Pancreas (tissue), 10 donors: ENCODE measurements around the gene DPH7. TPM values are rescaled to one million over a fixed set of nuclear protein-coding genes. Genes with fewer than 3 reads are reported as not detected.

Experiments used
- ATAC-seq, 4 donors: fragments of 200-7000 bp; cut with Tn5 transposase; one replicate each; pipeline versions ENCODE4 v1.8.0 to v1.9.1; 2020; ENCODE audit warnings: mild to moderate bottlenecking in 4 of 4, moderate library complexity in 4 of 4
- DNase-seq, 6 donors: peaks; one replicate each; pipeline ENCODE4 v3.0.0-alpha.2; 2020
- FAIRE-seq: peaks from 2 replicates; lab custom pipeline; 2012; peaks lifted over from hg19 to GRCh38; lab: Jason Lieb, UNC
- H3K27ac ChIP-seq, 4 donors: fragments of 200-600 bp; sonication (generic); 1 replicate in 3 of 4; 2 replicates in 1 of 4; pipeline versions ENCODE4 v1.5.0 to v1.8.0; 2020
- H3K27me3 ChIP-seq, 4 donors: fragments of 200-600 bp; one replicate each; pipeline ENCODE4 v1.8.0; 2021
- H3K36me3 ChIP-seq, 3 donors: fragments of 200-600 bp; sonication (generic) in 1 of 3; one replicate each; pipeline versions ENCODE4 v1.5.0 to v1.8.0; 2020 to 2021
- H3K4me1 ChIP-seq, 3 donors: fragments of 200-600 bp; one replicate each; pipeline ENCODE4 v1.8.0; 2021
- H3K4me3 ChIP-seq, 4 donors: fragments of 200-600 bp; sonication (generic) in 2 of 4; one replicate each; pipeline versions ENCODE4 v1.5.0 to v1.8.0; 2020 to 2021
- H3K9me3 ChIP-seq, 4 donors: fragments of 200-600 bp; one replicate each; pipeline ENCODE4 v1.8.0; 2021
- CTCF ChIP-seq, 4 donors: fragments of 200-600 bp; sonication (generic) in 3 of 4; IDR thresholded peaks; one replicate each; pipeline versions ENCODE4 v1.5.0 to v1.8.0; 2021; ENCODE audit warnings: antibody characterized with exemption in 4 of 4
- WGBS, 2 donors: extraction: QIAGEN DNeasy Blood & Tissue Kit; methylation state at CpG; one replicate each; pipeline ENCODE4 v1.1.7; 2013; 5-methylcytosine and 5-hydroxymethylcytosine counted together
- intact Hi-C, 3 donors: fragments of 100-400 bp; cut with DNase I; formaldehyde crosslinking; loops; one replicate each; pipeline versions ENCODE4 v1.11.1 to v1.14.2; 2022
- polyA plus RNA-seq, 2 donors: library from polyadenylated mRNA; stranded (reverse); fragments of 200-250 nt; gene quantifications; one replicate each; pipeline ENCODE4 v1.2.3, GENCODE V29; 2013
- total RNA-seq, 6 donors: library from RNA; stranded (reverse); fragmentation: NEBNext Ultra II Directional in 4 of 6; extraction: Animal tissue kit (Norgen Biotek cat#: 25700) in 4 of 6; gene quantifications; one replicate each; pipeline versions ENCODE4 v1.2.1 to v1.2.4, GENCODE V29; 2021 to 2023
- donor health status: healthy with polysubstance abuse.
- donor health status: DM: no; HTN: no; CAD: no; lungs with moderate emphysema.
- donor health status: DM: no; HTN: no; CAD: no.
- donor health status: control.
- donor health status: control.
- donor health status: Bipolar disorder and iron deficiency.
- donor health status: DM: yes; HTN: yes; CAD: no.
- donor health status: DM: no; HTN: no; CAD: no.
- donor health status: DM: no; HTN: no; CAD: no.
- donor health status: DM: yes; HTN: yes; CAD: no.

Gene DPH7
- total and polyA plus RNA-seq, 8 donors = 16.7 to 174 (median 24.8) TPM

GRCh38 chr9:137531099-137531765 lies 47.5 kb downstream of the DPH7 start:
- FAIRE-seq = no peak
- no peak overlapping the region for H3K4me3 ChIP-seq
- 80 to 84% methylated on average over 17 of the region's 17 CpGs for WGBS, 2 donors
- no peaks in the 10 kb centered on the region for H3K9me3 ChIP-seq
- H3K27ac ChIP-seq = no peak overlapping the region
- ATAC-seq = no peak
- no peaks in the 10 kb centered on the region for H3K27me3 ChIP-seq
- DNase-seq = peak in 2 of 6 donors; percentile 17 to 33
- H3K4me1 ChIP-seq = peaks cover 5 to 10% (median 7%) of the 10 kb centered on the region in 3 donors
- TF ChIP-seq CTCF (IDR thresholded peaks at IDR 0.05) = no peak
- H3K36me3 ChIP-seq = no peaks in the 10 kb centered on the region
- intact Hi-C loops = no loop called here

GRCh38 chr9:137530331-137530730 lies 48.4 kb downstream of the DPH7 start:
- no peak for DNase-seq
- intact Hi-C loops = no loop called here
- no peak for FAIRE-seq

GRCh38 chr9:137524981-137525317 lies 53.8 kb downstream of the DPH7 start:
- no peak for TF ChIP-seq CTCF (IDR thresholded peaks at IDR 0.05)
- H3K27ac ChIP-seq = no peak overlapping the region
- WGBS, 2 donors = 81 to 86% methylated on average over 5 of the region's 5 CpGs
- peaks cover 6 to 15% (median 9%) of the 10 kb centered on the region in 3 donors for H3K4me1 ChIP-seq
- FAIRE-seq = no peak
- no peak overlapping the region for H3K4me3 ChIP-seq
- no peaks in the 10 kb centered on the region for H3K36me3 ChIP-seq
- peak in 2 of 6 donors; percentile 11 to 32 for DNase-seq
- H3K9me3 ChIP-seq = no peaks in the 10 kb centered on the region
- H3K27me3 ChIP-seq = no peaks in the 10 kb centered on the region
- intact Hi-C loops = loop anchor here in 2 of 3 donors (10.0 kb wide), 2 partner anchors 230 to 250 kb away; partner anchors contain the start of gene TOR4A (in 1 of the 2)
- ATAC-seq = no peak

More at GRCh38 chr9:137530331-137530730, 48.4 kb downstream of the DPH7 start:
- Histone ChIP-seq H3K27ac (no peak overlapping the region), H3K4me3 (no peak overlapping the region), H3K4me1 (peaks cover 4 to 9% (median 4%) of the 10 kb centered on the region in 3 donors), H3K36me3 (no peaks in the 10 kb centered on the region), H3K27me3 (no peaks in the 10 kb centered on the region), H3K9me3 (no peaks in the 10 kb centered on the region)
- no peak for TF ChIP-seq CTCF (IDR thresholded peaks at IDR 0.05)
- no peak for ATAC-seq
- 77 to 90% methylated on average over 5 of the region's 5 CpGs for WGBS, 2 donors

GRCh38 chr9:137524161-137524980 lies 54.4 kb downstream of the DPH7 start:
- FAIRE-seq = no peak

More at GRCh38 chr9:137524161-137524980, 54.4 kb downstream of the DPH7 start:
- Histone ChIP-seq H3K4me1 (peaks cover 6 to 15% (median 9%) of the 10 kb centered on the region in 3 donors), H3K27ac (no peak overlapping the region), H3K27me3 (no peaks in the 10 kb centered on the region), H3K36me3 (no peaks in the 10 kb centered on the region), H3K4me3 (no peak overlapping the region), H3K9me3 (no peaks in the 10 kb centered on the region)
- no peak for TF ChIP-seq CTCF (IDR thresholded peaks at IDR 0.05)
- WGBS, 2 donors = 94 to 95% methylated on average over 33 of the region's 33 CpGs
- ATAC-seq (no peak), DNase-seq (peak in 2 of 6 donors; percentile 9 to 32)
- intact Hi-C loops = loop anchor here in 2 of 3 donors (10.0 kb wide), 2 partner anchors 230 to 250 kb away; partner anchors contain the start of gene TOR4A (in 1 of the 2)
